DMS 273 (cell line): ENCODE measurements around the gene E2F7.
A peak's percentile ranks its signal among the peaks of the same experiment; 100 is the strongest.

Experiments
- DNase-seq: peaks from one replicate; lab custom pipeline; 2025; ENCODE audit not compliant: unreplicated experiment; lab: John Stamatoyannopoulos, UW

Gene E2F7

DNA sequence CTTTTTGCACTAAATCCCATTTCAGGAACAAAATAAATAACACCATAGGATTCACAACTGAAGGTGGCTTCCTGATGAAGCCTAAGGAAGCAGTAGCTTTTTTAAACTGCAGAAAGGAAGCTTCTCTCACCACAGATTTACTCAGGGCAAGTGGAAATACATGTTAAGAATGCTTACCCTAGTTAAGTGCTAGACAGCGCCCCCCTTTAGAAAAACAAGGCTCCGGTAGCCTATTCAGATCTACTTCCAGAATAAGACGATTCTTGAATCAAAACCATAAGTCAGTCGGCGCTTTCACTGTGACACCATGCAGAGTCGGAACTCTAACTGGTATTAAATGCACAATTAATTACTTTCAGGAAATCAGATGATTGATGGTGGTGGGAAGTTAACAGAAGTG lies 41.9 kb downstream of the E2F7 start:
- DNase-seq, result no peak

GRCh38 chr12:77019920-77020319 lies 45.4 kb downstream of the E2F7 start:
- no peak for DNase-seq

- no peak for DNase-seq
Observed at GRCh38 chr12:77016606-77017005, 48.8 kb downstream of the E2F7 start.

- peak; percentile 9 for DNase-seq
Observed at GRCh38 chr12:77013091-77013490, 52.3 kb downstream of the E2F7 start.

DNA sequence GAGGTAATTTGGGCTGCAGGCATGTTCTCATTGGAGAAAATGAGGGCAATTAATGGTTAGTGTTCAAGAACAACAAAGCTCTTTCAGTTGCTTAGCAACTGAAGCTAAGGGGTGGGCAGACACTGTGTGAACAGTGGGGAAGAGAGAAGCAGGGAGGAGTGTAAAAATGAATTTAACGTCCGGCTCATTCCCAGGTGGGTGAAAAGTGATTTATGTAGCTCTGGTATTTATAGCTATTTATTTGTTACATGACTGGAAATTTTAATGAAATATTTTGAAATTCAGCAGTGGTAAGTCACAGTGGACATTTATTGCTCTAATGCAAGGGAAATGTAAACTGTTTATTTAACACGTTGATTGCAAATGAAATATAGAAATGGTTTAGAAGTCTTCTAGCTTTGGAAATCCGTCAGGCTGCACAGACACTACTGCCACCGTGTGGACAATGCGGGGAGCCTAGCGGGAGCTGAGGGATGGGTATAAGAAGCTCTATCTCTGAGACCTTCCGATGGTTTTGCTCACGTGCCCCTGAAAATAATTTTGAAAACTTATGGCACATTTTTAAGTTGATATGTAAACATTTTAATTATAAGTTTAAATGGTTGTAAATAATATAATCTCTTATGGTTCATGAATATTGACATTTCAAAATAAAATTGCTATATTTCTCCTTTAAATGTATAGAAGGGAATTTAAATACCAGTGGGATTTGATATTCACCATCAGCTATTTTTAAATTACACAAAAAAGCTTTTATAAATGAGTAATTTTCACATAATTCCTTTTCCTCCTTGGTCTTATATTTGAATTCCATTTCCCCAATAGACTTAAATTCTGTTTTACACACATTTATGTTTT lies 54.4 kb downstream of the E2F7 start:
- DNase-seq, result peak; percentile 84

DNA sequence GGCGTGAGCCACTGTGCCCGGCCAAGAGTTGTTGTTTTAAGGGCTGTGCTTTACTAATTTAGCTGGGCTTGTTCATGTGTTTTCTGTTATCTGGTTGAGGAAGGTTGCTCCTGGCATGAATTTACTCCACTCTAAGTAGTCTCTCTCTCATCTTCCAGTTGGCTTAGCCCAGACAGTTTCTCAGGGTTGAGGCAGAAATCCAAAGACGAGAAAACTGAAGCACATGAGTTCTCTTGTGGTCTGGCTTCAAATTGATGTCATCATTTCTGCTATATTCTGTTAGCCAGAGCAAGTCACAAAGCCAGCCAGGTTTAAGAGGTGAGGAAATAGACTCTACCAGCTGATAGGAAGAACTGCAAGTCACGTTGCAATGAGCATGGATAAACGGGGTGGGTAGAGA lies 57.9 kb downstream of the E2F7 start:
- DNase-seq, result no peak

DNA sequence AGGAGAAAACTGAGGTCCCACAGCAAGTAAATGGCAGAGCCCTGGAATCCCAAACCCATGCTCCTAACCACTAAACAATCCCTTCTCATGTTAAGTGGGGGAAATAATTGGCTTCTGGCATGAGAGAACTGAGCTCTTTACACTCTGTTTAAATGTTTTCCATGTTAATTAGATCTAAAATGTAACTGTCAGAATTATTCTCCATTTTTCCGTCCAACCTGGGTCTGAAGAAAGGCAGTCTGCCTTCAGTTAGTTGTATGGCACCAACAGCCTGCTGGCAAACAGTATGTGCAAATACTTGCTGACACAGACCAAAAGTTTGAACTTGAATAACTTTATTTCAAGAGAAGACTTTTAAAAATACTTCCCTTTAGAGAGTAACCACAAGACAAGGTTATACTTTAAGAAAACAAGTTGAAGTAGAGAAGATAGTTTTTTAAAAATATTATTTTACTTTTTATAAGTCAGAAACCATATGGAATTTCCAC lies 59.7 kb downstream of the E2F7 start:
- DNase-seq, result no peak

DNA sequence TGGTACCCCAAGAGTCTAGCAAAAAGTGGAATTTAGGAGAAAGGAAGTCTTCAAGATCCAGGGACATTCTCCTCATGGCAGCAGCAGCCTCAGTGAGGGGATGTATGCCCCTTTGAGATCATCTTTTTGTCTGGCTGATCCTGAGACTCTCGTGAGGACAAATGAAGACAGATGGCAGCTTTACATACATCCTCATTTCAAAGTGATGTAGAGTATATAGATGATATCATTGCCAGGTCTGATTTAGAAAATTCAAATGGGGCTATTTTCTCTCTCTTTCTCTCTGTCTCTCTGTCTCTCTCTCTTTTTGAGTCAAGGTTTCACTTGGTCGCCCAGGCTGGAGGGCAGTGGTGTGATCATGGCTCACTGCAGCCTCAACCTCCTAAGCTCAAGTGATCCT lies 61.5 kb downstream of the E2F7 start:
- no peak for DNase-seq

- DNase-seq, result no peak
Observed at GRCh38 chr12:77003246-77003645, 62.1 kb downstream of the E2F7 start.

GRCh38 chr12:77002382-77002781 lies 63.0 kb downstream of the E2F7 start:
- DNase-seq, result no peak

GRCh38 chr12:77001276-77001675 lies 64.1 kb downstream of the E2F7 start:
- DNase-seq, result no peak

DNA sequence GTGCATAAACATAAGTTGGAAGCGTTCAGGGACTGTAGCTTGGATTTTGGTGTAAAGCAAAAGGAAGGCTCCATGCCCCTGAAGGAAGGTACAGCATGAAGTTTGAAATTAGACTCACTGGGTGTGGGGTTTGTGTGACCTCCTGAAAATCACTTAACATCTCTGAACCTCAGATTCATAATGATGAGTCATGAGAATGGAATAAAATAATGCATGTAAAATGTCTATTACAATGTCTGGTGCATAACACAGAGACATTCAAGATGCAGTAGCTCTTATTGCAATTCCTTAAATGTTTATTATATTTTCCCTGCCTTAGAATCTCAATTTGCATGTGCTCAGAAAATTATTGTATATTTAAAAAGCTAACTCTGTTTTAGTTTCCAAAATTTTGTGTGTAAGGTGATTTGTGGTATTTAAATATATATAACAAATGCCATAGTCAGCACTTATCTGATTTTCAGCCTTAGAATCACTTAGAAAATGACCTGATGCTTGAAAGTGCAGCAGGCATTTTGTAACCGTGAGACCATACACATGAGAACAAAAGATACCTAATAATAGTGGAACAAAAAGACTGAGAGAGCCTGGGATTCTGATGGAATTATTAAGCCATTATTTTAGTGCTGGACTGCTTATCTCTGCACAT lies 66.3 kb downstream of the E2F7 start:
- DNase-seq, result no peak

- no peak for DNase-seq
Observed at GRCh38 chr12:76998386-76998785, 67.0 kb downstream of the E2F7 start.

DNA sequence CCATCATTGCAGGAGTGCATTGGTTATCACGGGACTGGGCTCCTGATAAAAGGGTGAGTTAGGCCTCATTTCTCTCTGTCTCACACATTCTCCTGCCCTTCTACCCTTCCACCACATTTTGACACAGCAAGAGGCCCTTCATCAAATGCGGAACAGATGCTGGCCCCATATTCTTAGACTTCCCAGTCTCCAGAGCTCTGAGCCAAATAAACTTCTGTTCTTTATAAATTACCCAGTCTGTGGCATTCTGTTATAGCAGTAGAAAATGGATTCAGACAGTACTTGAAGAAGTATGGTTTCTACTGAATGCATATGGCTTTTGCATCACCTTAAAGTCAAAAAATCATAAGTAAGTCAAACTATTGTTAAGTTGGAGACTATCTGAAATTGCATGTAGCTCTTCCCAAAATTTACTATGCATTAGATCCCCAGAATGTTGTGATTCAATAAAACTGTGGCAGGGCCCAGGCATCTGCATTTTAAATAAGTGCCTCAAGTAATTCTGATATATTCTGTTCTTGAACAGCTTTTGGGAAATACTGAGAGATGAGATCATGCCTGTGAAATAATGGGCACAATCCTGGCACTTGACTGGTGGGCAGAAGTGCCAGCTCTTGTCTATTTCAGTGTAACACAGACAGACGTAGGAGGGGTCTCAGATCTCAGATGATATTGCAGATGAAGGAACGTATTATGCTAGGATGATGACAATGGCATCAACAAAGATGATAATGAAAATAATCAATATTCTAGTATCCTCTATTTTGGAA lies 68.2 kb downstream of the E2F7 start:
- DNase-seq, result peak; percentile 23

DNA sequence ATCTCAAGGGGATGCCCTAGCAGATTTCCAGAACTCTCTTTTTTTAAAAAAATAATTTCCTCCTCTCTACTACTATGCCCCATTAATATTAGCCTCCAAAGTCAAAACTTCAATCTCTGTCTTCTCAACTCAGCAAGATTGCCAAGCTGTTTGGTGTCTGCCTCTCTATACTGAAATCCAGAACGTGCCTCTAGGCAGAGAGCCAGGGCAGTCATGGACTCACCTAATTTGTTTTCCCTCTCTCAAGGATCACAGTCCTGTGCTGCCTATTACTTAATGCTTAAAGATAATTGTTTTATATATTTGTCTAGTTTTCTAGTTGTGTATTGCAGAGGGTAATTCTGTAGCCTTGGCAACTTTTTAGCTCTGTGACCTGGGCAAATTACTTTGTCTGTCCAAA lies 74.7 kb downstream of the E2F7 start:
- peak; percentile 8 for DNase-seq

DNA sequence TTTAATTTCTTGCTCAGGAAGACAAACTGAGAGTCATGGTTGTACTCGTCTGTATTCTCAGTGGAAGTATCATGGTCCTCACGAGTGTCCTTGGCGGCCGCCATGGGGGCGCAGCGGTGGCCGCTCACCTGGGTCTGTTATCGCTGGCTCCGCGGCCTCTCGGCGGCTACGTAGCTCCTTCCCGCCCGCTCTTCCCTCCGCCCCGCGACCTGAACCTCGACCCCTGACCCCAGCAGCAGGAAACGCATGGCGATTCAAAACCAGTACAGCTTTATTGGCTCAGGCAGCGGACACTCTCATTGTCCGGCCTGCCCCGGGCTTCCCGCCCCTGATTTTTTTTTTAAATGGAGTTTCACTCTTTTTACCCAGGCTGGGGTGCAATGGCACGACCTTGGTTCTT lies 80.8 kb downstream of the E2F7 start:
- DNase-seq, result no peak

GRCh38 chr12:76983420-76983819 lies 81.9 kb downstream of the E2F7 start:
- no peak for DNase-seq

DNA sequence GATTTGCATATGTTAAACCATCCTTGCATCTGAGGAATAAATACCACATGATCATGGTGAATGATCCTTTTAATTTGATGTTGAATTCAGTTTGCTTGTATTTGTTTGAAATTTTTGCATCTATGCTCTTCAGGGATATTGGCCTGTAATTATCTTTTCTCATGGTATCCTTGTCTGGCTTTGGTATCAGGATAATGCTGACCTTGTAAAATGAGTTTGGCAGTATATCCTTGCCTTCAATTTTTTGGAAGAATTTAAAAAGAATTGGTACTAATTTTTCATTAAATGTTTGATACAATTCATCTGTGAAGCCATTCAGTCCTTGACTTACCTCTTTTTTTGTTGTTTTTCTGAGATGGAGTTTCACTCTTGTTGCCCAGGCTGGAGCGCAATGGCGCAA lies 85.2 kb downstream of the E2F7 start:
- no peak for DNase-seq

DNA sequence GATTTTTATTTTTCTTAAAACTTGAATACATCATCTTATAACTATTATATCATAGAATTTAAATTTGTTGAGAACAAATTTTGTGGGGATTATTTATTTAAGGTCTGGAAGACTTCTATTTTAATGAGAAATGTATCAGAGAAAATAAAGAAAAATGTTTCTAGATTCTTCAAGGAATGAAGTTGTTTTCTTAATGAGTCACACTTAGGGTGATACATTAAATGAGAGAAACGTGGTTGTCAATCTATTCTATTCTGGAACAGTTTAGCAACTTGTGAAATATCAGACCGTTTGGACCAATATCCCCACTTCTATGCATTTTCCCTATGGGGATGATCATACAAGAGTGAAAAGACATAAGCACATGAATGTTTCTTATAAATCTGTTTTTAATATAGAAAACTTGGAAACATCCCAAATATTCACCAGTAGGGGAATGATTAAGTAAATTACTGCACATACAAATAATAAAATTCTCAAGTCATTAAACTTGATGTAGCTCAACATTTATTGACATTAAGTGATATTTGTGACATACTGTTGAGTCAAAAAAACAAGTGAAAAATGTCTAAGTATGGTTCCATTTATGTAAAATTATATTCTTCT lies 88.5 kb downstream of the E2F7 start:
- DNase-seq, result no peak
